Omental fat pad (tissue), 4 donors: Measurements from ENCODE around the gene GP5. TPM values are rescaled to one million over a fixed set of nuclear protein-coding genes. Genes with fewer than 3 reads are reported as not detected.
A peak's percentile ranks its signal among the peaks of the same experiment; 100 is the strongest.

Experiments used
- ATAC-seq: fragments of 150-250 bp; one replicate; pipeline ENCODE4 v1.9.1; 2016; ENCODE audit warnings: mild to moderate bottlenecking, moderate library complexity; ENCODE audit not compliant: low FRiP score
- DNase-seq: peaks from one replicate; pipeline ENCODE4 v3.0.0-alpha.2; 2019; ENCODE audit warnings: low spot score
- CTCF ChIP-seq, 3 donors: fragments of 450-650 bp; IDR thresholded peaks; one replicate each; pipeline ENCODE4 v1.5.1; 2016 to 2017; ENCODE audit warnings: antibody characterized with exemption in 3 of 3, mild to moderate bottlenecking in 3 of 3, moderate library complexity in 2 of 3
- total RNA-seq, 4 donors: library from RNA; depleted of rRNA; stranded (reverse); fragments of >200 nt; gene quantifications; one replicate each; pipeline ENCODE4 v1.1.0, GENCODE V29; 2016

GP5 gene
- total RNA-seq, 4 donors from 2014 or later, result 0.19 to 0.96 TPM; not detected in 2

GRCh38 chr3:194399874-194400411 is 877 bp upstream of the GP5 start:
- TF ChIP-seq CTCF (IDR thresholded peaks at IDR 0.05), result no peak
- ATAC-seq (no peak), DNase-seq (no peak)

GRCh38 chr3:194397757-194398312 is 1.2 kb downstream of the GP5 start:
- DNase-seq (no peak), ATAC-seq (no peak)

GRCh38 chr3:194396859-194397756 is 2.0 kb downstream of the GP5 start:
- peak; percentile 24 for ATAC-seq
- no peak for DNase-seq
- no peak for TF ChIP-seq CTCF (IDR thresholded peaks at IDR 0.05)

More at GRCh38 chr3:194397757-194398312, 1.2 kb downstream of the GP5 start:
- TF ChIP-seq CTCF (IDR thresholded peaks at IDR 0.05), result no peak

- no peak for TF ChIP-seq CTCF (IDR thresholded peaks at IDR 0.05)
- ATAC-seq (peak; percentile 3), DNase-seq (no peak)
Observed at GRCh38 chr3:194396539-194396858, 2.6 kb downstream of the GP5 start.

GRCh38 chr3:194395778-194396538 is 3.1 kb downstream of the GP5 start:
- ATAC-seq (peak; percentile 69), DNase-seq (no peak)
- TF ChIP-seq CTCF (IDR thresholded peaks at IDR 0.05), result no peak

- TF ChIP-seq CTCF (IDR thresholded peaks at IDR 0.05), result no peak
- no peak for ATAC-seq
- DNase-seq, result no peak
Observed at GRCh38 chr3:194395212-194395611, 3.9 kb downstream of the GP5 start.
